HEK293 (cell line): Measurements from ENCODE around the gene SDHAF4.

Experiments used
- CTCF ChIA-PET: fragments of 350-600 bp; formaldehyde crosslinking; extraction: SDS; loops from one replicate; lab custom pipeline; 2021; ENCODE audit warnings: antibody characterized with exemption; lab: Yijun Ruan, JAX
- POLR2A ChIA-PET: fragments of 300-600 bp; formaldehyde crosslinking; extraction: SDS; loops from one replicate; lab custom pipeline; 2020; ENCODE audit warnings: antibody characterized with exemption, inconsistent platforms; lab: Yijun Ruan, JAX
- H3K27ac ChIP-seq: fragments of 200-500 bp; sonication (Bioruptor generic); 2 replicates; pipeline ENCODE4 v1.5.1; 2014; ENCODE audit warnings: low read depth, low read length, control low read depth, inconsistent platforms; ENCODE audit errors: extremely low read depth
- H3K36me3 ChIP-seq, 2 experiments: fragments of 200-500 bp in 1 of 2; sonication (Bioruptor generic) in 1 of 2; 1 replicate in 1 of 2; 2 replicates in 1 of 2; pipeline ENCODE4 v1.5.1; 2014 to 2017; ENCODE audit warnings: inconsistent platforms in 2 of 2, low read length in 2 of 2; ENCODE audit not compliant: control insufficient read depth in 2 of 2, insufficient read depth in 1 of 2
- H3K4me1 ChIP-seq: fragments of 200-500 bp; sonication (Bioruptor generic); 2 replicates; pipeline ENCODE4 v1.5.1; 2014; ENCODE audit warnings: mild to moderate bottlenecking, low read length, inconsistent platforms; ENCODE audit not compliant: control insufficient read depth, insufficient read depth
- H3K4me3 ChIP-seq: 2 replicates; pipeline ENCODE4 v1.5.1; 2011; ENCODE audit warnings: low read depth, mild to moderate bottlenecking, control low read depth, low read length, moderate library complexity
- H3K9me3 ChIP-seq: fragments of 200-500 bp; sonication (Bioruptor generic); 2 replicates; pipeline ENCODE4 v1.5.1; 2014; ENCODE audit warnings: low read depth, low read length, inconsistent platforms; ENCODE audit not compliant: control insufficient read depth, insufficient read depth
- GFI1B ChIP-seq: fragments of 450-650 bp; formaldehyde crosslinking; IDR thresholded peaks from 2 replicates; pipeline ENCODE4 v1.5.1; 2016; ENCODE audit warnings: missing biosample characterization, missing genetic modification characterization
- MEIS1 ChIP-seq: sonication (generic); formaldehyde crosslinking; IDR thresholded peaks from 2 replicates; pipeline ENCODE4 v1.8.1; 2022; ENCODE audit warnings: missing genetic modification reagents, mild to moderate bottlenecking, borderline replicate concordance
- OSR2 ChIP-seq: fragments of 450-650 bp; formaldehyde crosslinking; IDR thresholded peaks from 2 replicates; pipeline ENCODE4 v1.5.1; 2016; ENCODE audit warnings: missing biosample characterization, missing genetic modification characterization
- REPIN1 ChIP-seq: fragments of 450-650 bp; formaldehyde crosslinking; IDR thresholded peaks from 2 replicates; pipeline ENCODE4 v1.5.1; 2017; ENCODE audit warnings: missing biosample characterization, missing genetic modification characterization, low read depth
- SCRT2 ChIP-seq: fragments of 450-650 bp; formaldehyde crosslinking; IDR thresholded peaks from 2 replicates; pipeline ENCODE4 v1.5.1; 2016; ENCODE audit warnings: missing biosample characterization, missing genetic modification characterization
- YY1 ChIP-seq: fragments of 450-650 bp; formaldehyde crosslinking; IDR thresholded peaks from 2 replicates; pipeline ENCODE4 v1.5.1; 2018; ENCODE audit warnings: missing biosample characterization, missing genetic modification characterization
- ZFHX2 ChIP-seq: fragments of 450-650 bp; formaldehyde crosslinking; conservative IDR thresholded peaks from 2 replicates; pipeline ENCODE4 v1.5.1; 2016; ENCODE audit warnings: missing biosample characterization, missing genetic modification characterization
- ZNF112 ChIP-seq: fragments of 450-650 bp; formaldehyde crosslinking; IDR thresholded peaks from 2 replicates; pipeline ENCODE4 v1.5.0; 2017; ENCODE audit warnings: missing biosample characterization, missing genetic modification characterization
- ZNF169 ChIP-seq: fragments of 450-650 bp; formaldehyde crosslinking; IDR thresholded peaks from 2 replicates; pipeline ENCODE4 v1.5.1; 2016; ENCODE audit warnings: missing biosample characterization, missing genetic modification characterization
- ZNF175 ChIP-seq: fragments of 450-650 bp; formaldehyde crosslinking; IDR thresholded peaks from 2 replicates; pipeline ENCODE4 v1.5.1; 2016; ENCODE audit warnings: missing biosample characterization, missing genetic modification characterization
- ZNF214 ChIP-seq: fragments of 450-650 bp; formaldehyde crosslinking; IDR thresholded peaks from 2 replicates; pipeline ENCODE4 v1.5.1; 2017; ENCODE audit warnings: missing biosample characterization, mild to moderate bottlenecking, missing genetic modification characterization, borderline replicate concordance
- ZNF221 ChIP-seq: fragments of 450-650 bp; formaldehyde crosslinking; IDR thresholded peaks from 2 replicates; pipeline ENCODE4 v1.5.1; 2017; ENCODE audit warnings: missing biosample characterization, missing genetic modification characterization, borderline replicate concordance
- ZNF530 ChIP-seq: fragments of 450-650 bp; formaldehyde crosslinking; IDR thresholded peaks from 2 replicates; pipeline ENCODE4 v1.5.1; 2016; ENCODE audit warnings: low read depth, missing biosample characterization, missing genetic modification characterization
- ZNF549 ChIP-seq: fragments of 450-650 bp; IDR thresholded peaks from 2 replicates; pipeline ENCODE4 v1.5.1; 2018; ENCODE audit warnings: missing biosample characterization, missing genetic modification characterization, mild to moderate bottlenecking, inconsistent platforms, moderate library complexity
- ZNF670 ChIP-seq: fragments of 450-650 bp; formaldehyde crosslinking; IDR thresholded peaks from 2 replicates; pipeline ENCODE4 v1.5.1; 2016; ENCODE audit warnings: missing biosample characterization, missing genetic modification characterization, low read depth
- ZNF76 ChIP-seq: fragments of 450-650 bp; formaldehyde crosslinking; IDR thresholded peaks from 2 replicates; pipeline ENCODE4; 2016; ENCODE audit warnings: low read depth, missing biosample characterization, missing genetic modification characterization, borderline replicate concordance
- ZNF791 ChIP-seq: fragments of 450-650 bp; formaldehyde crosslinking; IDR thresholded peaks from 2 replicates; pipeline ENCODE4 v1.5.1; 2016; ENCODE audit warnings: missing biosample characterization, missing genetic modification characterization
- TF ChIP-seq, protein P1 (sequence below): fragments of 450-650 bp; formaldehyde crosslinking; IDR thresholded peaks from 2 replicates; pipeline ENCODE4 v1.5.1; 2016; ENCODE audit warnings: missing biosample characterization, missing genetic modification characterization
- TF ChIP-seq, protein P2 (sequence below): fragments of 450-650 bp; formaldehyde crosslinking; IDR thresholded peaks from 2 replicates; pipeline ENCODE4 v1.5.0; 2017; ENCODE audit warnings: missing biosample characterization, missing genetic modification characterization, borderline replicate concordance
- TF ChIP-seq, protein P3 (sequence below): fragments of 450-650 bp; formaldehyde crosslinking; IDR thresholded peaks from 2 replicates; pipeline ENCODE4 v1.5.1; 2016; ENCODE audit warnings: missing biosample characterization, missing genetic modification characterization
- TF ChIP-seq, protein P4 (sequence below): IDR thresholded peaks from 2 replicates; pipeline ENCODE4 v1.6.1; 2011; ENCODE audit warnings: mild to moderate bottlenecking, low read depth, low read length, borderline replicate concordance
- TF ChIP-seq, protein P5 (sequence below): fragments of 450-650 bp; formaldehyde crosslinking; IDR thresholded peaks from 2 replicates; pipeline ENCODE4 v1.5.1; 2017; ENCODE audit warnings: missing biosample characterization, missing genetic modification characterization

The SDHAF4 gene

DNA sequence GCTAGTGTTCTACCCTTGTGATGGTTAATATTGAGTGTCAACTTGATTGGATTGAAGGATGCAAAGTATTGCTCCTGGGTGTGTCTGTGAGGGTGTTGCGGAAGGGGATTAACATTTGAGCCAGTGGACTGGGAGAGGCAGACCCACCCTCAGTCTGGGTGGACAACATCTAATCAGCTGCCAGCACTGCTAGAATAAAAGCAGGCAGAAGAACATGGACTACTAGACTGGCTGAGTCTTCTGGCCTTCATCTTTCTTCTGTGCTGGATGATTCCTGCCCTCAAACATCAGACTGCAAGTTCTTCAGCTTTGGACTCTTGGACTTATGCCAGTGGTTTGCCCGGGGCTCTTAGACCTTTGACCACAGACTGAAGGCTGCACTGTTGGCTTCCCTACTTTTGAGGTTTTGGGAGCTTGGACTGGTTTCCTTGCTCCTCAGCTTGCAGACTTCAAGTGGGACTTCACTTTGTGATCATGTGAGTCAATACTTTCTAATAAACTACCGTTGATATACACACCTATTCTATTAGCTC, 50.1 kb downstream of the SDHAF4 start (continued):
- TF ChIP-seq, protein P1, sequence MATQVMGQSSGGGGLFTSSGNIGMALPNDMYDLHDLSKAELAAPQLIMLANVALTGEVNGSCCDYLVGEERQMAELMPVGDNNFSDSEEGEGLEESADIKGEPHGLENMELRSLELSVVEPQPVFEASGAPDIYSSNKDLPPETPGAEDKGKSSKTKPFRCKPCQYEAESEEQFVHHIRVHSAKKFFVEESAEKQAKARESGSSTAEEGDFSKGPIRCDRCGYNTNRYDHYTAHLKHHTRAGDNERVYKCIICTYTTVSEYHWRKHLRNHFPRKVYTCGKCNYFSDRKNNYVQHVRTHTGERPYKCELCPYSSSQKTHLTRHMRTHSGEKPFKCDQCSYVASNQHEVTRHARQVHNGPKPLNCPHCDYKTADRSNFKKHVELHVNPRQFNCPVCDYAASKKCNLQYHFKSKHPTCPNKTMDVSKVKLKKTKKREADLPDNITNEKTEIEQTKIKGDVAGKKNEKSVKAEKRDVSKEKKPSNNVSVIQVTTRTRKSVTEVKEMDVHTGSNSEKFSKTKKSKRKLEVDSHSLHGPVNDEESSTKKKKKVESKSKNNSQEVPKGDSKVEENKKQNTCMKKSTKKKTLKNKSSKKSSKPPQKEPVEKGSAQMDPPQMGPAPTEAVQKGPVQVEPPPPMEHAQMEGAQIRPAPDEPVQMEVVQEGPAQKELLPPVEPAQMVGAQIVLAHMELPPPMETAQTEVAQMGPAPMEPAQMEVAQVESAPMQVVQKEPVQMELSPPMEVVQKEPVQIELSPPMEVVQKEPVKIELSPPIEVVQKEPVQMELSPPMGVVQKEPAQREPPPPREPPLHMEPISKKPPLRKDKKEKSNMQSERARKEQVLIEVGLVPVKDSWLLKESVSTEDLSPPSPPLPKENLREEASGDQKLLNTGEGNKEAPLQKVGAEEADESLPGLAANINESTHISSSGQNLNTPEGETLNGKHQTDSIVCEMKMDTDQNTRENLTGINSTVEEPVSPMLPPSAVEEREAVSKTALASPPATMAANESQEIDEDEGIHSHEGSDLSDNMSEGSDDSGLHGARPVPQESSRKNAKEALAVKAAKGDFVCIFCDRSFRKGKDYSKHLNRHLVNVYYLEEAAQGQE (tag by site-specific recombination) = no peak
- TF ChIP-seq SCRT2 (no peak), GFI1B (no peak), ZNF76 (tag by site-specific recombination) (no peak), ZNF221 (tag by site-specific recombination) (no peak), ZNF530 (no peak), ZNF175 (tag by site-specific recombination) (no peak), ZNF214 (no peak), OSR2 (tag by site-specific recombination) (no peak)
- TF ChIP-seq, protein P2, sequence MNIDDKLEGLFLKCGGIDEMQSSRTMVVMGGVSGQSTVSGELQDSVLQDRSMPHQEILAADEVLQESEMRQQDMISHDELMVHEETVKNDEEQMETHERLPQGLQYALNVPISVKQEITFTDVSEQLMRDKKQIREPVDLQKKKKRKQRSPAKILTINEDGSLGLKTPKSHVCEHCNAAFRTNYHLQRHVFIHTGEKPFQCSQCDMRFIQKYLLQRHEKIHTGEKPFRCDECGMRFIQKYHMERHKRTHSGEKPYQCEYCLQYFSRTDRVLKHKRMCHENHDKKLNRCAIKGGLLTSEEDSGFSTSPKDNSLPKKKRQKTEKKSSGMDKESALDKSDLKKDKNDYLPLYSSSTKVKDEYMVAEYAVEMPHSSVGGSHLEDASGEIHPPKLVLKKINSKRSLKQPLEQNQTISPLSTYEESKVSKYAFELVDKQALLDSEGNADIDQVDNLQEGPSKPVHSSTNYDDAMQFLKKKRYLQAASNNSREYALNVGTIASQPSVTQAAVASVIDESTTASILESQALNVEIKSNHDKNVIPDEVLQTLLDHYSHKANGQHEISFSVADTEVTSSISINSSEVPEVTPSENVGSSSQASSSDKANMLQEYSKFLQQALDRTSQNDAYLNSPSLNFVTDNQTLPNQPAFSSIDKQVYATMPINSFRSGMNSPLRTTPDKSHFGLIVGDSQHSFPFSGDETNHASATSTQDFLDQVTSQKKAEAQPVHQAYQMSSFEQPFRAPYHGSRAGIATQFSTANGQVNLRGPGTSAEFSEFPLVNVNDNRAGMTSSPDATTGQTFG (tag by site-specific recombination) = no peak

DNA sequence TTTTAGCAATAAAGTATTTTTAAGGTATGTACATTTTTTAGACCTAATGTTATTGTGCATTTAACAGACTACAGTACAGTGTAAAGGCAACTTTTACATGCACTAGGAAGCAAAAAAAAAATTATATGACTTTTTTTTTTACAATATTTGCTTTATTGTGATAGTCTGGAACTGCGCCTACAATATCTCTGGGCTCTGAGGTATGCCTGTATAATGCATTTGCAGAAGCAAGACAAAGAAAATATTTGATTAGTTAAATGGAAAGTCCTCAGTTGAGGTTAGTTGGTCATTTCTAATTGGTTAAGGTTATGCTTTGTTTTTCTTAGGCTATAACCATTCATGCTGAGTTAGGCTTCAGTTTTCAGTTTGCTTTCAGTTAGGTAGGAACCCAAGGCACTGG, 54.0 kb downstream of the SDHAF4 start:
- CTCF ChIA-PET = no interaction called here
- POLR2A ChIA-PET = no interaction called here
- H3K4me3 ChIP-seq = no peak overlapping the region
- H3K4me1 ChIP-seq = no peaks in the 10 kb centered on the region
- no peak overlapping the region for H3K27ac ChIP-seq
- H3K36me3 ChIP-seq = no peaks in the 10 kb centered on the region
- TF ChIP-seq ZNF791 (tag by site-specific recombination) (no peak), ZNF112 (no peak), ZNF221 (tag by site-specific recombination) (no peak)
- TF ChIP-seq, protein P3, sequence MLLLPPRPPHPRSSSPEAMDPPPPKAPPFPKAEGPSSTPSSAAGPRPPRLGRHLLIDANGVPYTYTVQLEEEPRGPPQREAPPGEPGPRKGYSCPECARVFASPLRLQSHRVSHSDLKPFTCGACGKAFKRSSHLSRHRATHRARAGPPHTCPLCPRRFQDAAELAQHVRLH (tag by site-specific recombination) = no peak
- TF ChIP-seq, all 188 proteins: peak for 0
- no peaks in the 10 kb centered on the region for H3K9me3 ChIP-seq

DNA sequence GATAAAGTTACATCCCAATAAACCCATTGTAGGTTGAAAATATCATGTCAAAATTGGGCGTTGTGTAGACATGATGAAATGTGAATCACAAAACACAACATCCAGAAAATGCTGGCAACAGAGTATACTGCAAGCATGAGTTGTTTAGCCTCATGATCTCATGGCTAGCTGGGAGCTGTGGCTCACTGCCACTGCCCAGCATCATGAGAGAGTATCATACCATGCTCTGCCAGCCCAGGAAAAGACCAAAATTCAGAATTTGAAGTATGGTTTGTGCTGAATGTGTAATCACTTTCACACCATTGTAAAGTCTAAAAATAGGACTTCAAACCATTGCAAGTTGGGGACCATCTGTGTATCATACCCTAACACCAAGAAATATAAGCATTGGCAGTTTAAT, 55.7 kb downstream of the SDHAF4 start:
- no peaks in the 10 kb centered on the region for H3K4me1 ChIP-seq
- CTCF ChIA-PET = no interaction called here
- H3K4me3 ChIP-seq = no peak overlapping the region
- TF ChIP-seq ZNF791 (tag by site-specific recombination) = no peak
- TF ChIP-seq ZNF549 (tag by site-specific recombination) = no peak
- TF ChIP-seq ZNF670 (tag by site-specific recombination) = no peak
- TF ChIP-seq ZNF169 (tag by site-specific recombination) = no peak
- no peak for TF ChIP-seq YY1 (tag by site-specific recombination)
- TF ChIP-seq REPIN1 = no peak
- TF ChIP-seq, protein P4, sequence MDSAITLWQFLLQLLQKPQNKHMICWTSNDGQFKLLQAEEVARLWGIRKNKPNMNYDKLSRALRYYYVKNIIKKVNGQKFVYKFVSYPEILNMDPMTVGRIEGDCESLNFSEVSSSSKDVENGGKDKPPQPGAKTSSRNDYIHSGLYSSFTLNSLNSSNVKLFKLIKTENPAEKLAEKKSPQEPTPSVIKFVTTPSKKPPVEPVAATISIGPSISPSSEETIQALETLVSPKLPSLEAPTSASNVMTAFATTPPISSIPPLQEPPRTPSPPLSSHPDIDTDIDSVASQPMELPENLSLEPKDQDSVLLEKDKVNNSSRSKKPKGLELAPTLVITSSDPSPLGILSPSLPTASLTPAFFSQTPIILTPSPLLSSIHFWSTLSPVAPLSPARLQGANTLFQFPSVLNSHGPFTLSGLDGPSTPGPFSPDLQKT = no peak
- TF ChIP-seq MEIS1 = no peak
- TF ChIP-seq, protein P5, sequence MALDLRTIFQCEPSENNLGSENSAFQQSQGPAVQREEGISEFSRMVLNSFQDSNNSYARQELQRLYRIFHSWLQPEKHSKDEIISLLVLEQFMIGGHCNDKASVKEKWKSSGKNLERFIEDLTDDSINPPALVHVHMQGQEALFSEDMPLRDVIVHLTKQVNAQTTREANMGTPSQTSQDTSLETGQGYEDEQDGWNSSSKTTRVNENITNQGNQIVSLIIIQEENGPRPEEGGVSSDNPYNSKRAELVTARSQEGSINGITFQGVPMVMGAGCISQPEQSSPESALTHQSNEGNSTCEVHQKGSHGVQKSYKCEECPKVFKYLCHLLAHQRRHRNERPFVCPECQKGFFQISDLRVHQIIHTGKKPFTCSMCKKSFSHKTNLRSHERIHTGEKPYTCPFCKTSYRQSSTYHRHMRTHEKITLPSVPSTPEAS (tag by site-specific recombination) = no peak
- no peak for TF ChIP-seq ZFHX2 (tag by site-specific recombination)

More for the DNA sequence above, 55.7 kb downstream of the SDHAF4 start:
- Histone ChIP-seq H3K9me3 (no peaks in the 10 kb centered on the region), H3K36me3 (no peaks in the 10 kb centered on the region), H3K27ac (no peak overlapping the region)
- POLR2A ChIA-PET = no interaction called here
